ENCODE data around the gene DARS1. TPM values are rescaled to one million over a fixed set of nuclear protein-coding genes. Genes with fewer than 3 reads are reported as not detected.

Gene DARS1
- polyA plus RNA-seq, 1 of the 3 experiments (the other 2 are of a cell fraction): 52.2 TPM

GRCh38 chr2:136016836-136017235 is 31.4 kb upstream of the DARS1 start:
- POLR2A ChIA-PET: no interaction called here

GRCh38 chr2:136016427-136016826 is 31.0 kb upstream of the DARS1 start:
- Histone ChIP-seq H3K9ac (no peak overlapping the region), H3K9me2 (no peaks in the 10 kb centered on the region), H3K4me3 (ENCODE audit: low read depth in 2 of 2, low read length in 1 of 2) (no peak overlapping the region), H3F3A (replicated peaks; ENCODE audit: insufficient read depth) (no peaks in the 10 kb centered on the region), H3K4me2 (no peak overlapping the region), H3K4me1 (ENCODE audit: control insufficient read depth in 1 of 2, insufficient read depth in 2 of 2, low read depth in 1 of 2, low read length in 1 of 2) (peaks cover 0 to 2% of the 10 kb centered on the region in 2 experiments; a peak in 2 of 4 replicates), H4K20me1 (ENCODE audit: insufficient read depth) (no peaks in the 10 kb centered on the region), H3K36me3 (replicated peaks in 1 of 2; ENCODE audit: control insufficient read depth in 1 of 2, insufficient read depth in 2 of 2, low read length in 1 of 2) (no peaks in the 10 kb centered on the region), H3K9me3 (no peaks in the 10 kb centered on the region), H3K79me2 (ENCODE audit: insufficient read depth) (no peaks in the 10 kb centered on the region), H3K27me3 (ENCODE audit: insufficient read depth) (no peaks in the 10 kb centered on the region; the same call in 1 of the 2 replicates), H2AFZ (ENCODE audit: low read depth) (no peak overlapping the region), H3K27ac (ENCODE audit: low read depth in 2 of 2, low read length in 1 of 2) (peak overlapping the region in 1 of 2 experiments; percentile 73; a peak in 1 of 4 replicates)
- no peak for TF ChIP-seq TEAD4 (IDR thresholded peaks at IDR 0.05; ENCODE audit: borderline replicate concordance, insufficient read depth)
- no peak for TF ChIP-seq NFIC (IDR thresholded peaks at IDR 0.05; ENCODE audit: borderline replicate concordance)
- no peak for TF ChIP-seq FOSL2 (IDR thresholded peaks at IDR 0.05; ENCODE audit: borderline replicate concordance, low read depth)
- no peak for TF ChIP-seq PBX3 (IDR thresholded peaks at IDR 0.05)
- TF ChIP-seq CHD2 (IDR thresholded peaks at IDR 0.05; ENCODE audit: low read length, partially characterized antibody): no peak
- TF ChIP-seq ZBTB33 (IDR thresholded peaks at IDR 0.05; ENCODE audit: borderline replicate concordance, low read depth): no peak
- no peak for TF ChIP-seq RXRA (IDR thresholded peaks at IDR 0.05; ENCODE audit: borderline replicate concordance, low read depth)
- TF ChIP-seq ELF1 (IDR thresholded peaks at IDR 0.05): no peak
- no peak for TF ChIP-seq IRF3 (IDR thresholded peaks at IDR 0.05; ENCODE audit: low read depth, low read length)
- no peak for TF ChIP-seq FOXJ3 (CRISPR knock-in tag; IDR thresholded peaks at IDR 0.05)
- TF ChIP-seq EP300 (IDR thresholded peaks at IDR 0.05; ENCODE audit: borderline replicate concordance in 1 of 2, low read depth in 1 of 2, low read length in 1 of 2): no peak
- TF ChIP-seq USF2 (IDR thresholded peaks at IDR 0.05; ENCODE audit: borderline replicate concordance, low read depth, low read length): no peak
- no peak for TF ChIP-seq GABPA (IDR thresholded peaks at IDR 0.05; ENCODE audit: low read depth)
- TF ChIP-seq RFX5 (IDR thresholded peaks at IDR 0.05; ENCODE audit: low read length): no peak
- ChIA-PET CTCF (interaction anchor here (0.9 to 4.8 kb wide), 6 partner anchors 9 to 363 kb away, joined by 3 to 17 read pairs (median 4); no protein-coding TSS in a partner anchor), POLR2A (no interaction called here)
- 12% methylated on average over 2 of the region's 2 CpGs for WGBS (ENCODE audit: low lambda C conversion rate)
- DNase-seq: no peak

More at GRCh38 chr2:136016836-136017235, 31.4 kb upstream of the DARS1 start:
- H2AFZ ChIP-seq (ENCODE audit: low read depth): no peak overlapping the region
- no peak for TF ChIP-seq FOSL2 (IDR thresholded peaks at IDR 0.05; ENCODE audit: borderline replicate concordance, low read depth)
- no peak overlapping the region for H3K4me3 ChIP-seq (ENCODE audit: low read depth in 2 of 2, low read length in 1 of 2)
- 56% methylated on average over 3 of the region's 3 CpGs for WGBS (ENCODE audit: low lambda C conversion rate)
- no peaks in the 10 kb centered on the region for H3K9me2 ChIP-seq
- DNase-seq: no peak
- no peaks in the 10 kb centered on the region for H3K9me3 ChIP-seq
- no peak overlapping the region for H3K4me2 ChIP-seq
- no peaks in the 10 kb centered on the region for H3F3A ChIP-seq (replicated peaks; ENCODE audit: insufficient read depth)
- H3K4me1 ChIP-seq (ENCODE audit: control insufficient read depth in 1 of 2, insufficient read depth in 2 of 2, low read depth in 1 of 2, low read length in 1 of 2): peaks cover 0 to 2% of the 10 kb centered on the region in 2 experiments; a peak in 2 of 4 replicates
- H3K36me3 ChIP-seq (replicated peaks in 1 of 2; ENCODE audit: control insufficient read depth in 1 of 2, insufficient read depth in 2 of 2, low read length in 1 of 2): no peaks in the 10 kb centered on the region
- CTCF ChIA-PET: interaction anchor here (0.9 to 4.8 kb wide), 2 partner anchors 20 to 89 kb away, joined by 3 to 17 read pairs; no protein-coding TSS in a partner anchor
- H3K9ac ChIP-seq: no peak overlapping the region
- no peaks in the 10 kb centered on the region; the same call in 1 of the 2 replicates for H3K27me3 ChIP-seq (ENCODE audit: insufficient read depth)
- H4K20me1 ChIP-seq (ENCODE audit: insufficient read depth): no peaks in the 10 kb centered on the region
- no peak overlapping the region for H3K27ac ChIP-seq (ENCODE audit: low read depth in 2 of 2, low read length in 1 of 2)
- no peaks in the 10 kb centered on the region for H3K79me2 ChIP-seq (ENCODE audit: insufficient read depth)

All from SK-N-SH (cell line).